RPMI8226 (cell line): Measurements from ENCODE around the gene NMRK1.

ENCODE experiments used
- DNase-seq: peaks from one replicate; pipeline ENCODE4 v3.0.0-alpha.2; 2015

The NMRK1 gene

GRCh38 chr9:75054368-75055001 lies 33.5 kb downstream of the NMRK1 start:
- no peak for DNase-seq

DNA sequence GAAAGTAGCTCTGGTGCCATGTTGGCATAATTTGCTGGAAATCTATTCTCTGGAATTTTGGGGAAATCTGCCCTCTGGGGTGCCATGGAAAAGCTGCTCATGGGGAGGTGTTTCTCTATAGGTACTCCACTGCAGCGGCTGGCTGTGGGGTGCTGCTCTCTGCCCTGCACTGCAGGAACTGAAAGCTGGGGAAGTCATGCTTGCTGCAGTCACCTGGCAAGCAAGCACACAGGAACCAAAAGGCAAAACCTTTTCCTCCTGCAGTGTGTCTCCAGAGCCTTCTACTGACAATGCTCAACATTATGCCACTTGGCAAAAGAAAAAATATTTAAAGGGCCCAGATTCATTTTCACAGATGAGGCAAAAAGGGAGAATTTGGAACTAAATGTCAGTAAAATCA lies 34.1 kb downstream of the NMRK1 start:
- peak; percentile 78 for DNase-seq

- no peak for DNase-seq
These were observed 36.7 kb downstream of the NMRK1 start for GRCh38 chr9:75051285-75051684.

DNA sequence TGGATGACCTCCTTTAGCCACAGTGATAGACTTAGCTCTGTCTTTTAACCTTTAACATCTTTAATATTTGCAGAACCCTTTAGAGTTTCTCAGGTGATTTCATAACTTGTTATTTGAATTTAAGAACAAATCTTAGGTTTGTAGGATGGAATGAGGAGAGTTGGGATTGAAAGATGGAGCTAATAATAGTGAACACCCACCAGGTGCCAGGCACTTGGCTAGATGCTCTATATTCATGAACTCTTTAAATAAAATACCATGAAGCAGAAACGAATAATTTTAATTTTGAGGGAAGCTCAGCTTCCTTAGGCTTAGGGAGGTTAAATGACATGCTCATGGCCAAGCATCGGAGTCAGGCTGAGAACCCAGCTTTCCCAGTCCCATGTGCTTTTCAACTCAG lies 40.4 kb downstream of the NMRK1 start:
- DNase-seq = no peak

GRCh38 chr9:75046725-75047345 lies 41.1 kb downstream of the NMRK1 start:
- DNase-seq = no peak

DNA sequence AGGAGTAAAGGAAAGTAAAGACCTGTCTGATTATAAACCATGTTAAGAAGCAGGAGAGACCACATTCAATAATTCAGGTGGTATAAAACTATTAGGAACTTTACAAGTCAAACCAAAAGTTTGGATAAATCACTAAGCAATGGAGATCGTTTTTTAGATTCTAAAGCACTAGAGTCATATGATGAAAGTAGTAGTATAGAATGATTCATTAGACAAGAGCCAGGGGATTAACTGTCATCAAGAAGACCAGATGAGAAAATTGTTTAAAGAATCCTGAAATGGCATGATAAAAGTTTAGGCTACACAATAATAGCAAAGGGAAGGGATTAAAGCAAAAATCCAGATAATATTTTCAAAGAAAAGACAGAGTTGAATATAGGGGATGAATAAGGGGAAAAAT lies 46.9 kb downstream of the NMRK1 start:
- DNase-seq = no peak

DNA sequence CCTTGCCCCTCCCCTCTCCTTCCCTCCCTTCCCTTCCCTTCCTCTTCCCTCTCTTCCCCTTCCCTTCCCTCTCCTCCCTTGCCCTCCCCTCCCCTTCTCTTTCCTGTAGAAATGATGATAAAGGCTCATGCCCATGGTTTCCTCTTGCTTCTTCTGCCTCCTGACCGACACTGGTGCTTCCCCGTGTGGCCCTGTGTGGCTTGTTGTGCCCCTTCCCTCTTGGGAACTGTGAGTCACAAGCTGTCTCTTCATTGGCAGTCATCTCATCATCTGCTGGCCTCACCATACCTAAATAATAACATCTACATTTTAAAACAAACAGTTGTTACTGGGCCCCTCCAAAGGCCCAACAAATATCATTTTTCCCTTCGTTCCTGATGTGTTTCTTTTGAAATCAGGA lies 48.2 kb downstream of the NMRK1 start:
- DNase-seq = no peak

- DNase-seq = no peak
These were observed 48.9 kb downstream of the NMRK1 start for GRCh38 chr9:75039009-75039408.

- DNase-seq = no peak
These were observed 51.2 kb downstream of the NMRK1 start for GRCh38 chr9:75036793-75037192.

DNA sequence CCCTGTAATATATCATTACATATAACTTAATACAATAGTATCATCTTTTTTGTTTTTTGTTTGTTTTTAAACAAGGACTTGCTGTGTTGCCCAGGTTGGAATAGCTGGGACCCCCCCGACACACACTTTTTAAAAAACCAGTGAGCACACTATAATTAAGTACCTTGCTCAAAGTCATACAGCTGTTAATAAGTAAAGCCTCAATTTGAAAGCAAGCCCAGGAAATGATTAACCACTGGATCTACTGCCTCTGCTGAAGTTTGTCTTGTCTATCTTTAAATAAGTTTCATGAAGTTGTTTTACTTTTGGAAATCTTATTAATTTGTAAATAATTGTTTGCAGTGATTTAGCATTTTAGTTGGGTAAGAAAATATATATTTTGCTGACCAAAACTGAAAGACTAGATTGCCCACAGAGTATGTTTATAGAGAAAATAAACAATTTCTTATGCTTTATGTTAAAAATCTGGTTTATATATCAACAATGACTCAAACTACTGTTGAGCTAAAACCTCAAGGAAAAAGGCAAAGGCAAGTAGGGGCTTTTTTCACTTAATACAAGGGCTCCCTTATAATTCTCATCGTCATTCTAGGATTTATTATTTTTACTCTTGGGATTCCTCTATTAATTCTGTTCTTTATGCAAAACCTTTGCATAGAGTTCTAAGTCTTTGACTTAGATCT lies 54.0 kb downstream of the NMRK1 start:
- DNase-seq = no peak

- peak; percentile 65 for DNase-seq
These were observed 60.5 kb downstream of the NMRK1 start for GRCh38 chr9:75027187-75028107.

- no peak for DNase-seq
These were observed 64.1 kb downstream of the NMRK1 start for GRCh38 chr9:75023846-75024245.

- no peak for DNase-seq
These were observed 68.3 kb downstream of the NMRK1 start for GRCh38 chr9:75019654-75020053.

- DNase-seq = no peak
These were observed 68.9 kb downstream of the NMRK1 start for GRCh38 chr9:75019022-75019421.

DNA sequence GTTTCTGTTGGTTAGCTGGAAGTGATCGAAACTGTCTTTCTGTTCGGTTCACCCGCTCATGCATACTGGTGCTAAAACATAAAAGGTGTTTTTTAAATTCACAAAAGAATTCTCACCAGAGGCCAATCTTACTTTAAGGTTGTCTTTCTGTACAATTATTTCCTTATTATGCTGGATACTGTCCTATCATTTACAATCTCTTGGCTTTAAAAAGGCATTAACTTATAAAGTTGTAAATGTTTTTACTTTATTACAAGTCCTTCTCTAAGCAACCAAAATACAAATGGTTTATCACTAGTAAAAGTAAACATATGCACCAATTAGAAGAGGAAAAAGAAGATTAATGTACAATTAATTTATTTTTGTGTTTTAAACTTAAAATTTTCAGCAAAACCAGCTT lies 70.6 kb downstream of the NMRK1 start:
- no peak for DNase-seq

GRCh38 chr9:75013735-75014134 lies 74.2 kb downstream of the NMRK1 start:
- no peak for DNase-seq
